Measurements from ENCODE around the gene KIAA1328.

The KIAA1328 gene

GRCh38 chr18:37277804-37278203 is 448.9 kb downstream of the KIAA1328 start:
- no peak for DNase-seq (ENCODE audit: low read depth in 2 of 2)

All from stimulated activated CD4-positive, alpha-beta T cell treated with anti-CD3 and anti-CD28 coated beads, Interleukin-12 subunit alpha, Interleukin-12 subunit beta, amount 100 ng/mL, for 24 hours (primary cell).